H1 (cell line): ENCODE results near the gene WDR38. TPM values are rescaled to one million over a fixed set of nuclear protein-coding genes. Genes with fewer than 3 reads are reported as not detected.

Experiments used
- CTCF ChIA-PET: fragments of 300-600 bp; sonication (Branson Sonifier 250); formaldehyde crosslinking; loops from one replicate; lab custom pipeline; 2021; ENCODE audit not compliant: partially characterized antibody; lab: Charles Lee
- POLR2A ChIA-PET: fragments of 300-600 bp; sonication (Branson Sonifier 250); formaldehyde crosslinking; loops from one replicate; lab custom pipeline; 2021; ENCODE audit warnings: inconsistent platforms; ENCODE audit not compliant: partially characterized antibody; lab: Charles Lee
- DNase-seq, 2 experiments: peaks; one replicate each; pipeline versions ENCODE4 v3.0.0 to v3.0.0-alpha.2; 2010 to 2022; ENCODE audit warnings: low spot score in 2 of 2, low read depth in 1 of 2, mixed read lengths in 1 of 2
- FAIRE-seq: peaks from 2 replicates; lab custom pipeline; 2011; peaks lifted over from hg19 to GRCh38; lab: Jason Lieb, UNC
- H2AFZ ChIP-seq: 2 replicates; pipeline ENCODE4 v1.8.1; 2012; ENCODE audit warnings: low read length, inconsistent platforms
- H2AK5ac ChIP-seq: 2 replicates; pipeline ENCODE4 v1.6.1; 2013; ENCODE audit warnings: low read depth, low read length
- H2BK120ac ChIP-seq: replicated peaks from 2 replicates; pipeline ENCODE3; 2013; ENCODE audit warnings: low read depth, low read length, inconsistent platforms
- H2BK12ac ChIP-seq: 2 replicates; pipeline ENCODE4 v1.6.1; 2013; ENCODE audit warnings: low read depth, low read length
- H2BK15ac ChIP-seq: 2 replicates; pipeline ENCODE4 v1.6.1; 2013; ENCODE audit warnings: low read length
- H2BK20ac ChIP-seq: 2 replicates; pipeline ENCODE4 v1.6.1; 2013; ENCODE audit warnings: low read length
- H2BK5ac ChIP-seq: 2 replicates; pipeline ENCODE4 v1.6.1; 2013; ENCODE audit warnings: low read depth, low read length
- H3K14ac ChIP-seq: 2 replicates; pipeline ENCODE4 v1.6.1; 2013; ENCODE audit warnings: inconsistent platforms; ENCODE audit not compliant: insufficient read length
- H3K18ac ChIP-seq: 2 replicates; pipeline ENCODE4 v1.6.1; 2013; ENCODE audit warnings: low read length; ENCODE audit errors: extremely low read depth
- H3K23ac ChIP-seq: 2 replicates; pipeline ENCODE4 v1.6.1; 2013; ENCODE audit warnings: inconsistent platforms; ENCODE audit not compliant: insufficient read length
- H3K23me2 ChIP-seq: 2 replicates; pipeline ENCODE4 v1.6.1; 2013; ENCODE audit warnings: low read depth, low read length
- H3K27ac ChIP-seq: 2 replicates; pipeline ENCODE4 v1.6.1; 2011; ENCODE audit warnings: low read depth, low read length, inconsistent platforms
- H3K27me3 ChIP-seq, 4 experiments: replicated peaks in 1 of 4; 1 replicate in 1 of 4; 2 replicates in 3 of 4; pipeline versions ENCODE4 v1.6.1 to v1.8.1; 2011 to 2013; ENCODE audit warnings: low read length in 3 of 4, mild to moderate bottlenecking in 3 of 4, inconsistent platforms in 2 of 4, mixed read lengths in 2 of 4, moderate library complexity in 1 of 4; ENCODE audit not compliant: control insufficient read depth in 3 of 4, insufficient read depth in 3 of 4; ENCODE audit errors: extremely low read depth in 1 of 4
- H3K36me3 ChIP-seq, 4 experiments: 2 replicates each; pipeline versions ENCODE4 v1.6.1 to v1.8.1; 2011 to 2013; ENCODE audit warnings: mild to moderate bottlenecking in 4 of 4, low read length in 3 of 4, moderate library complexity in 2 of 4, control low read depth in 1 of 4, inconsistent platforms in 1 of 4; ENCODE audit not compliant: insufficient read depth in 4 of 4, control insufficient read depth in 2 of 4
- H3K4ac ChIP-seq: replicated peaks from 2 replicates; pipeline ENCODE3; 2013; ENCODE audit warnings: low read length, low read depth, mixed read lengths, inconsistent platforms; ENCODE audit not compliant: insufficient read length
- H3K4me1 ChIP-seq, 4 experiments: replicated peaks in 1 of 4; 1 replicate in 1 of 4; 2 replicates in 3 of 4; pipeline versions ENCODE4 v1.6.1 to v1.8.1; 2011 to 2013; ENCODE audit warnings: low read length in 3 of 4, inconsistent platforms in 2 of 4, mixed read lengths in 1 of 4; ENCODE audit not compliant: insufficient read depth in 4 of 4, control insufficient read depth in 3 of 4
- H3K4me2 ChIP-seq, 2 experiments: 2 replicates each; pipeline versions ENCODE4 v1.6.1 to v1.8.1; 2011 to 2013; ENCODE audit warnings: low read depth in 2 of 2, low read length in 2 of 2, control low read depth in 1 of 2, inconsistent platforms in 1 of 2, mild to moderate bottlenecking in 1 of 2; ENCODE audit not compliant: insufficient read depth in 1 of 2
- H3K4me3 ChIP-seq, 4 experiments: fragments of 200-600, 300-600 bp in 1 of 4; sonication (generic), shearing (Covaris generic), sonication (Bioruptor Twin) in 1 of 4; 2 replicates each; pipeline versions ENCODE4 v1.5.1 to v1.8.1; 2011 to 2016; ENCODE audit warnings: low read length in 4 of 4, low read depth in 3 of 4, control low read depth in 2 of 4, inconsistent platforms in 2 of 4, mild to moderate bottlenecking in 2 of 4, mixed read lengths in 1 of 4, moderate library complexity in 1 of 4; ENCODE audit not compliant: insufficient read depth in 2 of 4; ENCODE audit errors: extremely low read depth in 1 of 4
- H3K56ac ChIP-seq: replicated peaks from 2 replicates; pipeline ENCODE3; 2013; ENCODE audit warnings: low read depth, mild to moderate bottlenecking, mixed read lengths, low read length, inconsistent platforms; ENCODE audit not compliant: insufficient read length
- H3K79me1 ChIP-seq: 2 replicates; pipeline ENCODE4 v1.6.1; 2013; ENCODE audit warnings: low read depth, low read length, control low read depth
- H3K79me2 ChIP-seq, 2 experiments: 2 replicates each; pipeline versions ENCODE4 v1.6.1 to v1.8.1; 2012 to 2013; ENCODE audit warnings: low read length in 2 of 2, mild to moderate bottlenecking in 2 of 2, inconsistent platforms in 1 of 2; ENCODE audit not compliant: insufficient read depth in 2 of 2, control insufficient read depth in 1 of 2
- H3K9ac ChIP-seq, 4 experiments: replicated peaks in 1 of 4; 1 replicate in 1 of 4; 2 replicates in 3 of 4; pipeline versions ENCODE4 v1.6.1 to v1.8.1; 2011 to 2013; ENCODE audit warnings: low read depth in 3 of 4, low read length in 3 of 4, control low read depth in 2 of 4, mild to moderate bottlenecking in 2 of 4, moderate library complexity in 2 of 4, inconsistent platforms in 1 of 4; ENCODE audit errors: extremely low read depth in 1 of 4
- H3K9me3 ChIP-seq, 2 experiments: 2 replicates each; pipeline versions ENCODE4 v1.6.1 to v1.8.1; 2012 to 2013; ENCODE audit warnings: mild to moderate bottlenecking in 2 of 2, moderate library complexity in 2 of 2, control low read depth in 1 of 2, inconsistent platforms in 1 of 2, low read depth in 1 of 2, low read length in 1 of 2, mixed read lengths in 1 of 2; ENCODE audit not compliant: insufficient read depth in 2 of 2
- H4K20me1 ChIP-seq, 2 experiments: replicated peaks in 1 of 2; 2 replicates each; pipeline versions ENCODE3 to v1.8.1; 2011 to 2013; ENCODE audit warnings: inconsistent platforms in 2 of 2, low read length in 2 of 2, mild to moderate bottlenecking in 1 of 2; ENCODE audit not compliant: insufficient read depth in 2 of 2, control insufficient read depth in 1 of 2
- H4K5ac ChIP-seq: 2 replicates; pipeline ENCODE4 v1.6.1; 2013; ENCODE audit warnings: low read length, low read depth, mixed read lengths, inconsistent platforms; ENCODE audit not compliant: insufficient read length
- H4K8ac ChIP-seq: 2 replicates; pipeline ENCODE4 v1.8.0; 2013; ENCODE audit warnings: mild to moderate bottlenecking, moderate library complexity, low read length, inconsistent platforms; ENCODE audit not compliant: insufficient read depth; ENCODE audit errors: extremely low read depth
- H4K91ac ChIP-seq: replicated peaks from 2 replicates; pipeline ENCODE3; 2013; ENCODE audit warnings: low read length, mixed read lengths, inconsistent platforms; ENCODE audit not compliant: insufficient read length
- ATF2 ChIP-seq: IDR thresholded peaks from 2 replicates; pipeline ENCODE4 v1.6.1; 2012; ENCODE audit warnings: low read length, inconsistent platforms
- GTF2F1 ChIP-seq: IDR thresholded peaks from 2 replicates; pipeline ENCODE4 v1.6.1; 2012; ENCODE audit warnings: low read depth, low read length, improper control_type of control experiment, borderline replicate concordance
- JUND ChIP-seq: IDR thresholded peaks from 2 replicates; pipeline ENCODE4 v1.6.1; 2011; ENCODE audit warnings: mild to moderate bottlenecking, improper control_type of control experiment, low read length
- KDM4A ChIP-seq: IDR thresholded peaks from one replicate; pipeline ENCODE4 v1.7.1; 2012; ENCODE audit warnings: low read depth, mild to moderate bottlenecking, moderate library complexity, low read length, inconsistent platforms; ENCODE audit not compliant: severe bottlenecking
- MAX ChIP-seq: IDR thresholded peaks from 2 replicates; pipeline ENCODE4 v1.6.1; 2012; ENCODE audit warnings: inconsistent platforms
- SUZ12 ChIP-seq: fragments of 200-600 bp; sonication (generic); IDR thresholded peaks from 2 replicates; pipeline ENCODE4 v1.6.1; 2012; ENCODE audit warnings: mild to moderate bottlenecking, inconsistent platforms, low read length, moderate library complexity, mixed read lengths
- TCF12 ChIP-seq: IDR thresholded peaks from 2 replicates; pipeline ENCODE4 v1.6.1; 2011; ENCODE audit warnings: low read depth, mild to moderate bottlenecking, low read length
- USF2 ChIP-seq: IDR thresholded peaks from 2 replicates; pipeline ENCODE4 v1.6.1; 2011; ENCODE audit warnings: low read length, improper control_type of control experiment
- whole genome bisulfite sequencing, 2 experiments: shearing (Covaris generic) in 1 of 2; methylation state at CpG; one replicate each; pipeline versions ENCODE4 v1.1.6 to v1.1.7; 2013 to 2015; ENCODE audit warnings: low lambda C conversion rate in 2 of 2, mixed read lengths in 2 of 2, inconsistent platforms in 1 of 2, low coverage in 1 of 2, missing lambda C conversion rate in 1 of 2; ENCODE audit not compliant: insufficient replicate concordance in 2 of 2, insufficient coverage in 1 of 2, insufficient read length in 1 of 2; ENCODE audit errors: extremely low coverage in 1 of 2, missing lambda C conversion rate in 1 of 2; 5-methylcytosine and 5-hydroxymethylcytosine counted together
- polyA plus RNA-seq, 7 experiments: library from polyadenylated mRNA; depleted of rRNA in 3 of 7; stranded (reverse) in 5 of 7; unstranded in 2 of 7; fragments of >200 nt in 5 of 7; fragments of 200-250 nt in 2 of 7; gene quantifications; 1 replicate in 5 of 7; 2 replicates in 1 of 7; 4 replicates in 1 of 7; pipeline versions ENCODE4 v1.2.1 to v1.2.3, GENCODE V29; 2011 to 2013; ENCODE audit warnings: missing spikeins in 2 of 7, mixed read lengths in 2 of 7
- total RNA-seq: library from RNA; stranded (reverse); fragmentation: NEBNext Ultra II Directional; extraction: Animal tissue kit (Norgen Biotek cat#: 25700); gene quantifications from 2 replicates; pipeline ENCODE4 v1.2.1, GENCODE V29; 2021

WDR38 gene
- total and polyA plus RNA-seq, 2 of the 8 experiments (the other 6 are each of a cell fraction or from before 2014, with no cell fraction given), result not detected

- Histone ChIP-seq H3K23ac (no peak overlapping the region), H3K4me1 (peaks cover 0 to 13% (median 8%) of the 10 kb centered on the region in 4 experiments; a peak in 5 of 7 replicates), H3K56ac (no peak overlapping the region), H3K18ac (no peak overlapping the region; the same call in 1 of the 2 replicates), H4K5ac (no peak overlapping the region), H3K79me1 (peaks cover 10% of the 10 kb centered on the region), H2AK5ac (no peak overlapping the region), H2AFZ (no peak overlapping the region), H3K14ac (no peak overlapping the region), H3K4me2 (no peak overlapping the region), H3K9me3 (no peaks in the 10 kb centered on the region), H3K36me3 (peaks cover 36 to 46% (median 40%) of the 10 kb centered on the region in 4 experiments), H3K4ac (no peak overlapping the region), H2BK120ac (no peak overlapping the region), H2BK20ac (no peak overlapping the region), H2BK5ac (no peak overlapping the region), H4K8ac (no peak overlapping the region), H2BK12ac (no peak overlapping the region), H4K91ac (no peak overlapping the region), H4K20me1 (peaks cover 39 to 45% of the 10 kb centered on the region in 2 experiments), H3K4me3 (no peak overlapping the region), H3K27me3 (no peaks in the 10 kb centered on the region), H3K79me2 (peaks cover 11 to 27% of the 10 kb centered on the region in 2 experiments), H2BK15ac (no peak overlapping the region), H3K23me2 (peaks cover 7% of the 10 kb centered on the region), H3K27ac (no peak overlapping the region), H3K9ac (no peak overlapping the region; a peak in 2 of 7 replicates)
- WGBS, 2 experiments, result 69% methylated on average over 16 of the region's 16 CpGs; no CpG with 5 or more reads in 1 of the 2 experiments
- ChIA-PET CTCF (interaction anchor here (0.6 to 42.1 kb wide), 25 partner anchors 9 to 1682 kb away, joined by 3 to 1529 read pairs (median 6); partner anchors contain the start of genes NR6A1, OLFML2A and PSMB7), POLR2A (interaction anchor here (0.5 to 25.5 kb wide), 28 partner anchors 9 to 889 kb away, joined by 3 to 573 read pairs (median 4); partner anchors contain the start of genes HSPA5, NR6A1 and OLFML2A)
- DNase-seq, result peak in 1 of 2 experiments; percentile 84
- no peak for FAIRE-seq
- TF ChIP-seq KDM4A, result no peak
- TF ChIP-seq MAX, result peak; percentile 79
- TF ChIP-seq ATF2, result no peak
- TF ChIP-seq GTF2F1, result no peak
- no peak for TF ChIP-seq SUZ12
- TF ChIP-seq USF2, result no peak
- no peak for TF ChIP-seq TCF12
- TF ChIP-seq JUND, result no peak
Measured at GRCh38 chr9:124855944-124856765, 2.9 kb downstream of the WDR38 start.
